ENCODE measurements around the gene AKAP9.

- TF ChIP-seq POLR2A (IDR thresholded peaks at IDR 0.05) (no peak), POLR2AphosphoS5 (IDR thresholded peaks at IDR 0.05; ENCODE audit: insufficient read depth in 1 of 2, low read depth in 1 of 2) (no peak)
These were observed 214.6 kb downstream of the AKAP9 start for GRCh38 chr7:92155108-92155739.
